ENCODE measurements around the gene MRPS15.

The MRPS15 gene

GRCh38 chr1:36443297-36443696, 20.9 kb downstream of the MRPS15 start:
- TF ChIP-seq CTCF (conservative IDR thresholded peaks at IDR 0.05) = no peak
- no peak overlapping the region for H3K27ac ChIP-seq

GRCh38 chr1:36442337-36442736, 21.8 kb downstream of the MRPS15 start:
- no peak overlapping the region for H3K27ac ChIP-seq
- TF ChIP-seq CTCF (conservative IDR thresholded peaks at IDR 0.05) = no peak

GRCh38 chr1:36440646-36441045, 23.5 kb downstream of the MRPS15 start:
- TF ChIP-seq CTCF (conservative IDR thresholded peaks at IDR 0.05) = no peak
- no peak overlapping the region for H3K27ac ChIP-seq

- TF ChIP-seq CTCF (conservative IDR thresholded peaks at IDR 0.05) = no peak
These were observed 24.1 kb downstream of the MRPS15 start for GRCh38 chr1:36440044-36440443.

GRCh38 chr1:36438715-36439114, 25.5 kb downstream of the MRPS15 start:
- no peak for TF ChIP-seq CTCF (conservative IDR thresholded peaks at IDR 0.05)
- no peak overlapping the region for H3K27ac ChIP-seq

More at GRCh38 chr1:36440044-36440443, 24.1 kb downstream of the MRPS15 start:
- no peak overlapping the region for H3K27ac ChIP-seq

GRCh38 chr1:36436821-36437220, 27.4 kb downstream of the MRPS15 start:
- TF ChIP-seq CTCF (conservative IDR thresholded peaks at IDR 0.05) = no peak
- H3K27ac ChIP-seq = no peak overlapping the region

- H3K27ac ChIP-seq = peak overlapping the region; percentile 44; the same call in 1 of the 2 replicates
- TF ChIP-seq CTCF (conservative IDR thresholded peaks at IDR 0.05) = no peak
These were observed 31.1 kb downstream of the MRPS15 start for GRCh38 chr1:36433102-36433501.

Measured in VCaP (cell line).